HepG2 (cell line): ENCODE measurements around the gene SNRPD2. TPM values are rescaled to one million over a fixed set of nuclear protein-coding genes. Genes with fewer than 3 reads are reported as not detected.
A peak's percentile ranks its signal among the peaks of the same experiment; 100 is the strongest.

ENCODE experiments used
- CCDC6 ChIP-seq: sonication (generic); formaldehyde crosslinking; IDR thresholded peaks from 2 replicates; pipeline ENCODE4 v1.8.1; 2022; ENCODE audit warnings: mild to moderate bottlenecking, missing genetic modification reagents, moderate library complexity
- CENPT ChIP-seq: sonication (generic); formaldehyde crosslinking; IDR thresholded peaks from 2 replicates; pipeline ENCODE4 v1.8.0; 2022; ENCODE audit warnings: low read depth, mild to moderate bottlenecking, moderate library complexity, missing genetic modification reagents
- EEA1 ChIP-seq: sonication (generic); formaldehyde crosslinking; IDR thresholded peaks from 2 replicates; pipeline ENCODE4 v1.5.1; 2020; ENCODE audit warnings: mild to moderate bottlenecking, missing genetic modification reagents, borderline replicate concordance
- FOXO1 ChIP-seq: sonication (generic); formaldehyde crosslinking; IDR thresholded peaks from 2 replicates; pipeline ENCODE4 v1.4.0; 2020; ENCODE audit warnings: missing genetic modification reagents
- FOXP4 ChIP-seq: sonication (generic); formaldehyde crosslinking; IDR thresholded peaks from 2 replicates; pipeline ENCODE4 v1.4.0; 2020; ENCODE audit warnings: missing genetic modification reagents
- HINFP ChIP-seq: sonication (generic); formaldehyde crosslinking; IDR thresholded peaks from 2 replicates; pipeline ENCODE4 v1.4.0; 2020; ENCODE audit warnings: low read depth, mild to moderate bottlenecking, missing genetic modification reagents
- MYPOP ChIP-seq: sonication (generic); formaldehyde crosslinking; IDR thresholded peaks from 2 replicates; pipeline ENCODE4 v1.8.1; 2023; ENCODE audit warnings: mild to moderate bottlenecking, moderate library complexity, missing genetic modification reagents
- NFE2L2 ChIP-seq: fragments of 150-350 bp; IDR thresholded peaks from 2 replicates; pipeline ENCODE4 v1.6.1; 2014; ENCODE audit warnings: low read length
- POLR2AphosphoS5 ChIP-seq: IDR thresholded peaks from 2 replicates; pipeline ENCODE4 v1.6.1; 2012; ENCODE audit warnings: low read depth, low read length
- SKIL ChIP-seq: sonication (generic); formaldehyde crosslinking; IDR thresholded peaks from 2 replicates; pipeline ENCODE4 v1.8.0; 2022; ENCODE audit warnings: missing genetic modification reagents, mild to moderate bottlenecking, moderate library complexity, borderline replicate concordance
- ZBTB10 ChIP-seq: sonication (generic); formaldehyde crosslinking; IDR thresholded peaks from 2 replicates; pipeline ENCODE4 v1.4.0; 2020; ENCODE audit warnings: missing genetic modification reagents, borderline replicate concordance
- ZNF616 ChIP-seq: sonication (generic); formaldehyde crosslinking; IDR thresholded peaks from 2 replicates; pipeline ENCODE4 v1.5.0; 2020; ENCODE audit warnings: low read depth, mild to moderate bottlenecking, missing genetic modification reagents
- ZNF784 ChIP-seq: sonication (generic); formaldehyde crosslinking; IDR thresholded peaks from 2 replicates; pipeline ENCODE4 v1.5.1; 2020; ENCODE audit warnings: missing genetic modification reagents, mild to moderate bottlenecking, borderline replicate concordance
- polyA plus RNA-seq, 8 experiments: library from polyadenylated mRNA; depleted of rRNA in 3 of 8; stranded (reverse) in 7 of 8; unstranded in 1 of 8; fragments of >200 nt; fragmentation: Illumina TruSeq in 4 of 8; extraction: Trizol in 4 of 8; gene quantifications; 2 replicates each; pipeline versions ENCODE4 v1.2.1 to v1.2.3, GENCODE V29; 2011 to 2016; ENCODE audit warnings: low read depth in 4 of 8, missing spikeins in 1 of 8, mixed read lengths in 1 of 8; ENCODE audit not compliant: insufficient read depth in 1 of 8
- total RNA-seq, 5 experiments: library from RNA; depleted of rRNA; stranded (reverse); fragments of >200 nt; fragmentation: Illumina TruSeq; extraction: Trizol; gene quantifications; 2 replicates each; pipeline ENCODE4 v1.2.3, GENCODE V29; 2016; ENCODE audit warnings: low read depth in 1 of 5

SNRPD2 gene
- total and polyA plus RNA-seq, 2 of the 13 experiments (the other 11 are each of a cell fraction or from before 2014, with no cell fraction given) = 299 to 485 TPM

GRCh38 chr19:45657520-45658167, 34.1 kb downstream of the SNRPD2 start (continued):
- TF ChIP-seq FOXP4 (CRISPR knock-in tag) = no peak
- TF ChIP-seq HINFP (CRISPR knock-in tag) = no peak
- no peak for TF ChIP-seq EEA1
- TF ChIP-seq ZNF784 = no peak
- no peak for TF ChIP-seq CCDC6 (CRISPR knock-in tag)
- no peak for TF ChIP-seq NFE2L2
- TF ChIP-seq FOXO1 (CRISPR knock-in tag) = no peak
- no peak for TF ChIP-seq CENPT (CRISPR knock-in tag)
- TF ChIP-seq ZBTB10 (CRISPR knock-in tag) = no peak
- no peak for TF ChIP-seq MYPOP (CRISPR knock-in tag)
- no peak for TF ChIP-seq POLR2AphosphoS5
- peak; percentile 85 for TF ChIP-seq SKIL
- no peak for TF ChIP-seq ZNF616
